ENCODE data around the gene CDH12.
"Not testable (repeated sequence)": the region's sequence is repeated elsewhere in the genome, so short reads cannot be mapped to it uniquely, and the experiment has no call there.

CDH12 gene

DNA sequence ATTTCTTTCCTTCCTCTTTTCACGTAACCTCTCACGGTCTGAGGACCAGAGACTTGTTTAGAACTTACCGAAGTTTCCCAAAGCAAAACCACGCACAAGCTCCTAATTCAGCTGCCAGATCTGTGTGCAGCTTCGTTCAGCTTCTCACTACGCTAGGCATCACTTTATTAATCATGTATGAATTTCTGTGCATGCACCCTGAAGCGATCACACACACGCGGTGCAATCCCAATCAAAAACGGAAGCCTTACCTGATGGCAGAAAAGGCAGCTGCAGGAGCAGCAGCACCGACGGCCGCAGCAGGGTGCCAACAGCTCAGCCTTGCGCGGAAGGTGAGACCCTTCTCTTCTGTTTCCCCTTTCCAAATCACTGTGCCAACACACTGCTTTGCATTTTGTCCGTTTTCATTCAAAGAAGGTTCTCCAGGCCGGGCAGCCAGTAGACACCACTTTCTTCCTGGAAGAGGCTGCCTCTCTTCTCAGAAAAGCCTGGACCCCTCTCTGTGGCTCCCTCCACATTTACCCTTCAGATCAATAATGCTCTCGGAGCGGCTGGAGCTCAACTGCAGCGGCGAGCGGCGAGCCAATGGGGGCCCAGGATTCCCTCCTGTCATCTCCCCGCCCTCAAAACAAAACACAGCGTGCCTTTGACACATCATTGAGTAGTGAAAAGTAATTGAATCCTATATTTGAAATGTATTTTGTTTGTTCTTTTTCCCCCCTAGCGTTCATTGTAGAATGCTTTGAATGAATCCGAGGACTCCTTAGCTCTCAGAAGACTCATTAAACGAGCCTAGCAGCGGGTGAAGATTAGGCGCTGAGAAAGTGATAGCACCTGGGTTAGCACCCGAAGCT is at the start of gene CDH12:
CDH12 (minus strand) TSS at position 538 of the 854 bp plus-strand sequence.
- no peaks in the 10 kb centered on the region for H3K9me3 ChIP-seq (ENCODE audit: control insufficient read depth, insufficient read depth, low read depth, low read length)
- peaks cover 25% of the 10 kb centered on the region for H3K27me3 ChIP-seq (ENCODE audit: control insufficient read depth, insufficient read depth, low read length)

DNA sequence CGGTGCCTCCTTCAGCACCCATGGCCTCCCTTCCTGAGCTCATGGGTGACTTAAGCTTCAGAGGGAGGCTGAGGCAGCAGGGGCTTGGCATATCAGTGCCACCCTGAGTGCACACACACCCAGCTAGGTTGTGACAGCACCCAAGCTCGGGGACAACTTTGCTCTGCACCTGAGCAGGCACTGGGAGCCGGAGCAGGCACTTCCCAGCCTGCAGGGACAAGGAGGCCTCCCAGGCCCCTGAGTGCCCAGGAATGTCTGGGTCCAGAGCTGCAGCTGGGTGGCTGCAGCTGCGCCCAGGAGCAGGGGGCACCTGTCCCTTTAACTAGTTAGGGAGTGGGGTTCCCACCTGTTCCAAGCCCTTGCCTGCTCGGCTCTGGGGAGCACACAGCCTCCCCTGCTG is 48.7 kb upstream of the CDH12 start:
- Histone ChIP-seq H3K9me3 (ENCODE audit: control insufficient read depth, insufficient read depth, low read depth, low read length) (peaks cover 9% of the 10 kb centered on the region; the same call in 1 of the 2 replicates), H3K36me3 (ENCODE audit: control insufficient read depth, insufficient read depth, low read length) (no peaks in the 10 kb centered on the region), H3K27ac (ENCODE audit: low read depth, low read length) (no peak overlapping the region), H3K9ac (ENCODE audit: low read length) (no peak overlapping the region), H3K27me3 (ENCODE audit: control insufficient read depth, insufficient read depth, low read length) (no peaks in the 10 kb centered on the region), H3K4me1 (ENCODE audit: control insufficient read depth, insufficient read depth, low read length) (no peaks in the 10 kb centered on the region), H3K4me3 (ENCODE audit: low read depth, low read length) (no peak overlapping the region)

More for the DNA sequence above, at the start of gene CDH12:
- Histone ChIP-seq H3K4me1 (ENCODE audit: control insufficient read depth, insufficient read depth, low read length) (no peaks in the 10 kb centered on the region), H3K4me3 (ENCODE audit: low read depth, low read length) (peak within 1 kb of the TSS; percentile 70), H3K36me3 (ENCODE audit: control insufficient read depth, insufficient read depth, low read length) (no peaks in the 10 kb centered on the region), H3K9ac (ENCODE audit: low read length) (peak within 1 kb of the TSS; percentile 31), H3K27ac (ENCODE audit: low read depth, low read length) (no peak within 1 kb of the TSS)

DNA sequence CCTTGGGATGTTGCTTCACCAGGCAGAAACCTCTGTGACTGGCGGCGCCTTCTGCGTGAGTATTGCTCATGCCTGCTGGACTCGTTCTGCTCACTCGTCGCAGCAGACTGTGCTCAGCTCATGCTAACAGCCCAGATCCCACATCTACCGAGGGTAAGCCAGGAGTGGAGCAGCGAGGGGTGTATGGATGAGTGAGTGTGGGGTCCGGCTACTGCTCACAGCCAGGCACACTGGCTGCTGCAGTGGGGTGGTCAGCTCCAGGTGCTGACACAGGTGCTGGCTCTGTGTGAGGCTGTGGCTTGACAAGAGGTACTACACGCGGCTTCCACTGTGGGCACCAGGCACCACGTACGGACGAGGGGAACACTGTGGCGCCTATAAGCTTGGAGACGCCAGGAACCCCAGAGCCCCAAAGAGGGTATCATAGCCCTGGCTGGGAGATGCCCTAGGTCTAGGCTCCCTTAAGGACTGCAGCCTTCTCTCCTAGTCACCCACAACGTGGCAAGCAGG is 47.7 kb upstream of the CDH12 start:
- peaks cover 9% of the 10 kb centered on the region; the same call in 1 of the 2 replicates for H3K9me3 ChIP-seq (ENCODE audit: control insufficient read depth, insufficient read depth, low read depth, low read length)
- no peaks in the 10 kb centered on the region for H3K36me3 ChIP-seq (ENCODE audit: control insufficient read depth, insufficient read depth, low read length)
- H3K4me3 ChIP-seq (ENCODE audit: low read depth, low read length) = no peak overlapping the region
- no peak overlapping the region for H3K9ac ChIP-seq (ENCODE audit: low read length)
- H3K27me3 ChIP-seq (ENCODE audit: control insufficient read depth, insufficient read depth, low read length) = no peaks in the 10 kb centered on the region
- H3K27ac ChIP-seq (ENCODE audit: low read depth, low read length) = no peak overlapping the region
- no peaks in the 10 kb centered on the region for H3K4me1 ChIP-seq (ENCODE audit: control insufficient read depth, insufficient read depth, low read length)

DNA sequence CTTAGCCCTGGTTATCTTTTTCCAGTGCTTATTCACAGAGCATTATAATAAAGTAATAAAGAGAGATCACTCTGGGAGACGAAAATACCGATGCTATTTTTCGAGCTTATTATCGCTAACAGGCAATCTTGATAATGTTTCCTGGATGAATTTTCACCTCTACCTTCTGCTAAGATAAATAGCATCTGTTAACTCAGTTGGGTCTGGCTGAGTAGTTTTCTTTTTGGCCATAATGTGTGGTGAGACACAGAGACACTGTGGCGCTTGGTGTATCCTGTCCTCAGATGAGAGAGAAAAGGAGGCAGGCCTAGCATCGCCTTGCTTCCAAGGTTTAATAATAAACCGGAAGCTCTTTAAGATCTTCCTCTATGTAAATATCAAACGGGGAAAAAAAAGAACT is 46.2 kb upstream of the CDH12 start:
- H3K36me3 ChIP-seq (ENCODE audit: control insufficient read depth, insufficient read depth, low read length) = no peaks in the 10 kb centered on the region
- no peaks in the 10 kb centered on the region for H3K4me1 ChIP-seq (ENCODE audit: control insufficient read depth, insufficient read depth, low read length)
- H3K27me3 ChIP-seq (ENCODE audit: control insufficient read depth, insufficient read depth, low read length) = no peaks in the 10 kb centered on the region
- no peak overlapping the region for H3K27ac ChIP-seq (ENCODE audit: low read depth, low read length)
- H3K4me3 ChIP-seq (ENCODE audit: low read depth, low read length) = no peak overlapping the region
- H3K9me3 ChIP-seq (ENCODE audit: control insufficient read depth, insufficient read depth, low read depth, low read length) = peaks cover 9% of the 10 kb centered on the region; the same call in 1 of the 2 replicates
- no peak overlapping the region for H3K9ac ChIP-seq (ENCODE audit: low read length)

DNA sequence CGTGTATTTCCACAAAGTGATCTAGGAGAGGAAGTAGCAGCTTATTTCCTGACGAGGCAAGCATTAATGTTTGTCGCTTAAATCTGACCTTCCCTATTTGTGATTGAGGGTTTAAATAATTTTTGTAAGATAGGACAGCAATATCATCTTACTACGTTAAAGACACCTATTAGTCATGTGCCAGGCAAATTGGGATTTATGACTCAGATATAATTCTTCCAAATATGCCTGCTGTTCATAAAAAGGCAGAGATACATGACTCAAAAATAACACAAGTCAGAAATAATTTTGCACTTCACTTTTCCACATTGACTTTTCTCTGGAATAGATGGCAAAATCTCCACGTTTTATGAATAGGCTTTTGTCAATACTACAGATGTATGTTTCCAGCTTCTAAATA is 43.0 kb upstream of the CDH12 start:
- H3K4me1 ChIP-seq (ENCODE audit: control insufficient read depth, insufficient read depth, low read length) = no peaks in the 10 kb centered on the region
- no peaks in the 10 kb centered on the region for H3K27me3 ChIP-seq (ENCODE audit: control insufficient read depth, insufficient read depth, low read length)
- H3K9ac ChIP-seq (ENCODE audit: low read length) = no peak overlapping the region
- no peak overlapping the region for H3K4me3 ChIP-seq (ENCODE audit: low read depth, low read length)
- H3K9me3 ChIP-seq (ENCODE audit: control insufficient read depth, insufficient read depth, low read depth, low read length) = peaks cover 6% of the 10 kb centered on the region; the same call in 1 of the 2 replicates
- no peaks in the 10 kb centered on the region for H3K36me3 ChIP-seq (ENCODE audit: control insufficient read depth, insufficient read depth, low read length)
- H3K27ac ChIP-seq (ENCODE audit: low read depth, low read length) = no peak overlapping the region

DNA sequence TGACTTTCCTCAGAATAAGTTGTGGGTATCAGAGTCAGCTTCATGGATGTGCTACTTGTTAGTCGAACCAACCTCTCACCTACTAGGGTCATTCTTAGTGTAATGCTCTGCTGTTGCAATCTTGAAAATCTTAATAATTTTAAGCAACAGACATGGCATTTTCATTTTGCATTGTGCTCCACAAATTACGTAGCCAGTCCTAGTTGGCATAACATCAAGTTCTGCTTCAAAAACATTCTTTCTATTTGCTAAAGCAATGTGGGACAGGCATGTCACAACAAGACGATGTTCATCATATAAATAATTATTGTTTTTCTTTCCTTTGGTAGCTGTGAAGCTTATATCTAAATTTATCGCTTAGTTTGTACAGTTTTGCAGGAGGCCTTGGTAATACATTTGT is 39.3 kb upstream of the CDH12 start:
- Histone ChIP-seq H3K4me1 (ENCODE audit: control insufficient read depth, insufficient read depth, low read length) (no peaks in the 10 kb centered on the region), H3K9ac (ENCODE audit: low read length) (no peak overlapping the region), H3K9me3 (ENCODE audit: control insufficient read depth, insufficient read depth, low read depth, low read length) (no peaks in the 10 kb centered on the region), H3K4me3 (ENCODE audit: low read depth, low read length) (no peak overlapping the region), H3K27me3 (ENCODE audit: control insufficient read depth, insufficient read depth, low read length) (no peaks in the 10 kb centered on the region), H3K27ac (ENCODE audit: low read depth, low read length) (no peak overlapping the region), H3K36me3 (ENCODE audit: control insufficient read depth, insufficient read depth, low read length) (no peaks in the 10 kb centered on the region)

DNA sequence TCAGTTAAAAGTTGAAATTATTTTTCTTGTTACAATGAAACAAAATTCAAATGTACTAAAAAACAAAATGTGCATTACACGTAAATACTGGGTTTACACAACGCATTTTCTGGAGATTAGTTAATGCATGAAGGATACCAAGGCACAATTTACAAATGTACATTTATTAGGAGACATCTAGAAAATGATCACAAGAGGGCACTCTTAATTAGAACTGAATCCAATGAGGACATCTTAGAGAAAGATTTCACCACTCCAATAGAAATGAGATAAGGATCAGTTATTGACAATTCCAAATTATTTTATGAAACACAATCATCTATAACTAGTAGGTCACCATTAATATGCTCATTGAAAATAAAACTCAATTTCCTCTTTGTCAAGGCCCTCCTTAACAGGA is 36.6 kb upstream of the CDH12 start:
- no peak overlapping the region for H3K27ac ChIP-seq (ENCODE audit: low read depth, low read length)
- H3K9ac ChIP-seq (ENCODE audit: low read length) = no peak overlapping the region
- H3K27me3 ChIP-seq (ENCODE audit: control insufficient read depth, insufficient read depth, low read length) = no peaks in the 10 kb centered on the region
- no peak overlapping the region for H3K4me3 ChIP-seq (ENCODE audit: low read depth, low read length)
- H3K9me3 ChIP-seq (ENCODE audit: control insufficient read depth, insufficient read depth, low read depth, low read length) = no peaks in the 10 kb centered on the region
- H3K36me3 ChIP-seq (ENCODE audit: control insufficient read depth, insufficient read depth, low read length) = no peaks in the 10 kb centered on the region
- H3K4me1 ChIP-seq (ENCODE audit: control insufficient read depth, insufficient read depth, low read length) = no peaks in the 10 kb centered on the region

DNA sequence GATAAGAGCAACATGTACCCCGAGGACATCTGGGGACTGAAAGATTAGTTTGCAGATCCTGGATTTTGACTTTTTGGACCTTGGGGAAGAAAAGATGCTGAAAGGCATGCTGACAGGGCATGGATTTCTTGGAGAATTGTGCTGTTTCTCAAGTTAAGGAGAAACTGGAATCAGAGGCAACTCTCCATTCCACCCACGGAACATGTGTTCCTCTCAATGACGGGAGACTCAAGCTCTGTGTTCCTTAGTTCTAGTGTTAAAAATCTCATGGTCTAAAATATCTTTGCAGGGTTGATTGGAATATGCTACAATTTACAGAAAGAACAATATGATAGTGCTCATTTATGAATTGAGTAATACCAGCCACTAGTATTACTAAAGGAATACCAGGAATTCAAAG is 34.4 kb upstream of the CDH12 start:
- Histone ChIP-seq H3K36me3 (ENCODE audit: control insufficient read depth, insufficient read depth, low read length) (no peaks in the 10 kb centered on the region), H3K4me1 (ENCODE audit: control insufficient read depth, insufficient read depth, low read length) (no peaks in the 10 kb centered on the region), H3K9me3 (ENCODE audit: control insufficient read depth, insufficient read depth, low read depth, low read length) (no peaks in the 10 kb centered on the region), H3K4me3 (ENCODE audit: low read depth, low read length) (no peak overlapping the region), H3K9ac (ENCODE audit: low read length) (no peak overlapping the region), H3K27me3 (ENCODE audit: control insufficient read depth, insufficient read depth, low read length) (no peaks in the 10 kb centered on the region), H3K27ac (ENCODE audit: low read depth, low read length) (no peak overlapping the region)

DNA sequence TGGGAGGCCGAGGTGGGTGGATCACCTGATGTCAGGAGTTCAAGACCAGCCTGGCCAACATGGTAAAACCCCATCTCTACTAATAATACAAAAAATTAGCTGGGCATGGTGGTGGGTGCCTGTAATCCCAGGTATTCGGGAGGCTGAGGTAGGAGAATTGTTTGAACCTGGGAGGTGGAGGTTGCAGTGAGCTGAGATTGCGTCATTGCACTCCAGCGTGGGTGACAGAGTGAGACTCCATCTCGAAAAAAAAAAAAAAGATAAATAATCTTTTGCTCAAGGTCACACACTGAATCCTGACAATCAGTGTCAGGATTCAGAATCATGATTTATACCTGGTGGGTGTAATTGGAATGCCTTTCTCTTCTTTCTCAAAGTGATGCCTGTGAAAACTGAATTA is 5.8 kb upstream of the CDH12 start:
- H3K27ac ChIP-seq (ENCODE audit: low read depth, low read length); H3K4me3 ChIP-seq (ENCODE audit: low read depth, low read length); H3K9ac ChIP-seq (ENCODE audit: low read length); H3K9me3 ChIP-seq (ENCODE audit: control insufficient read depth, insufficient read depth, low read depth, low read length); H3K36me3 ChIP-seq (ENCODE audit: control insufficient read depth, insufficient read depth, low read length); H3K27me3 ChIP-seq (ENCODE audit: control insufficient read depth, insufficient read depth, low read length); H3K4me1 ChIP-seq (ENCODE audit: control insufficient read depth, insufficient read depth, low read length): not testable (repeated sequence)

DNA sequence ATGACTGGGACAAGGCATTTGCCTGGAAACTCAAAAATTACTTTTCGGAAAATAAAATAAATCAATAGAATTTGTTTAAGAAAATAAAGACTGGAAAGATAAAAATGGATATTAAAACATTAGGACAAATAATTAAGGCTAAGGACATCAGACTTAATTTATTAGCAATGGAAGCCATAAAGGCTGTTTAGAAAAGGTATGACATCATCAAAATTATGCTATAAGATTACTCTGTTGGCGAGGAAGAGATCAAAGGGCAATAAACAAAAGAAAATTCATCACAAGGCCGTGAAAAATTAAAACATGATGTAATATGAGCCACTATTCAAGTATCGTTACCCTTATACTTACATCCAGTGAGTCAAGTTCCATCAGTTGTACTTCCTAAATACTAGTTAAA is 2.7 kb upstream of the CDH12 start:
- H3K4me3 ChIP-seq (ENCODE audit: low read depth, low read length) = no peak overlapping the region
- H3K4me1 ChIP-seq (ENCODE audit: control insufficient read depth, insufficient read depth, low read length) = no peaks in the 10 kb centered on the region
- no peaks in the 10 kb centered on the region for H3K36me3 ChIP-seq (ENCODE audit: control insufficient read depth, insufficient read depth, low read length)
- no peak overlapping the region for H3K9ac ChIP-seq (ENCODE audit: low read length)
- H3K27me3 ChIP-seq (ENCODE audit: control insufficient read depth, insufficient read depth, low read length) = peaks cover 23% of the 10 kb centered on the region
- H3K27ac ChIP-seq (ENCODE audit: low read depth, low read length) = no peak overlapping the region
- H3K9me3 ChIP-seq (ENCODE audit: control insufficient read depth, insufficient read depth, low read depth, low read length) = no peaks in the 10 kb centered on the region

DNA sequence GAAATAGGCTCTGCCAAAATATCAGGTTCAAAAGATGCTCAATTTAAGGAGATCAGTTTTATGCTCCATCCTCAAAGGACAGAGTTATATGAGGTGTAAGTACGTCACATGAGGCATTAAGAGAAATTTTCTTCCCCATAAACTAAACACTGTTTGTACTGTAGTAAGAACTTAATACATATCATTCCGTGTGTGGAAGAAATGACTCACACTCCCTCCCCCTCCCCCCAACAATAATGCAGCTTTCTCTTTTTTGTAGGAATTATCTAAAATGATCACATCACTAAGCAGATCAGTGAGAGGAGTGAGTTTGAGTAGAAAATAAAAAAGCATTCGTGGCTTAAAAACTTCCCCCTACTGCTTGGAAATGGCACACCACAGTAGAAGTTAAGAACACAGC is 2.2 kb downstream of the CDH12 start:
- Histone ChIP-seq H3K4me3 (ENCODE audit: low read depth, low read length) (no peak overlapping the region), H3K9me3 (ENCODE audit: control insufficient read depth, insufficient read depth, low read depth, low read length) (no peaks in the 10 kb centered on the region), H3K4me1 (ENCODE audit: control insufficient read depth, insufficient read depth, low read length) (no peaks in the 10 kb centered on the region), H3K27ac (ENCODE audit: low read depth, low read length) (no peak overlapping the region), H3K36me3 (ENCODE audit: control insufficient read depth, insufficient read depth, low read length) (no peaks in the 10 kb centered on the region), H3K27me3 (ENCODE audit: control insufficient read depth, insufficient read depth, low read length) (peaks cover 25% of the 10 kb centered on the region), H3K9ac (ENCODE audit: low read length) (no peak overlapping the region)

Data from HUES6 (cell line).